Measurements from ENCODE around the gene SLC27A1. TPM values are rescaled to one million over a fixed set of nuclear protein-coding genes. Genes with fewer than 3 reads are reported as not detected.

The SLC27A1 gene
- total and polyA plus RNA-seq, 9 of the 15 experiments (the other 6 are each of a cell fraction or from before 2014, with no cell fraction given), result 0.06 to 3.0 (median 1.1) TPM

DNA sequence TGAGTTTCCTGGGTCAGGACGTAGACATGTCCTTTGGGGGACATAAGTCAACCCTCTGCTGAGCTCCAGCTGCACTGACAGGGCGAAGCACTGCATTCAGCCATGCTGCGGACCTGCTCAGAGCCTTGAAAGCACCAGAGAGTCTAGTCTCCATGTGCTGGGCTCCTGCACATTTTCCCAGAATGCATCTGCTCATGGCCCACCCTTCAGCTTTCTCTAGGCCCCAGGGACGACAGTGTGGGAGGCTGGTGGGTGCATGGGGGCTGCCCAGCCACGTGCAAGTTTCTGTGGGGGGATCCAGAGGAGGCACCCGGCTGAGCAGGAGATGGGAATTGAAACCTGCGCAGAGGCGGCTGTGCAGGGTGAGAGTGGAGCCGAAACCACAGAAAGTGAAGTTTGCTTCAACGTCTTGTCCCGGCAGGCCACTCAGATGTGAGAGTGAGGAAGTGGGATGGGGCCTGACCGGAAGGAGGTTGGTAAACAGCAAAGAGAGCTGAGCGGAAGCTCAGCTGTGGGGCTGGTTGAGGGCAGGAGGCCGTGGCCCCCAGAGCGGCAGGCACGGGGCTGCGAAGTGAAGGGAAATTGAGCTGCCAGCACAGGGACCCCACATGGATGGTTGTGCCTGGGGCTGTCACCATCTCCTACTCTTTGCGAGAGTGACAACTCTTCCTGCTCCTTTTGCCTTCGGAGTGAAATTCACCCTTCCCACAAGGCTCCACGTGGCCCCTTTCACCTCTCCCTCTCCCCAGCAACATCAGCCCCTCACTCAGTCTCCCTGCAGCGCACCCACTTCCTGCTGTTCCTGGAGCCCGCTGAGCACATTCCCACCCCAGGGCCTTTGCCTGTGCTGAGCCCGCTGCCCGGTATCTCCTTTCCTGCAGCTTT, 52.9 kb downstream of the SLC27A1 start (continued):
- TF ChIP-seq, protein P1, sequence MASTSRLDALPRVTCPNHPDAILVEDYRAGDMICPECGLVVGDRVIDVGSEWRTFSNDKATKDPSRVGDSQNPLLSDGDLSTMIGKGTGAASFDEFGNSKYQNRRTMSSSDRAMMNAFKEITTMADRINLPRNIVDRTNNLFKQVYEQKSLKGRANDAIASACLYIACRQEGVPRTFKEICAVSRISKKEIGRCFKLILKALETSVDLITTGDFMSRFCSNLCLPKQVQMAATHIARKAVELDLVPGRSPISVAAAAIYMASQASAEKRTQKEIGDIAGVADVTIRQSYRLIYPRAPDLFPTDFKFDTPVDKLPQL (IDR thresholded peaks at IDR 0.05; ENCODE audit: extremely low read depth, insufficient read length), result no peak
- TF ChIP-seq NR2C1 (IDR thresholded peaks at IDR 0.05) (no peak), NR2C1 (tag; IDR thresholded peaks at IDR 0.05) (no peak), SRSF1 (IDR thresholded peaks at IDR 0.05; ENCODE audit: low read depth, low read length) (no peak), THRAP3 (IDR thresholded peaks at IDR 0.05; ENCODE audit: borderline replicate concordance) (no peak), MBD2 (IDR thresholded peaks at IDR 0.05; ENCODE audit: borderline replicate concordance, low read depth) (no peak), MAFK (IDR thresholded peaks at IDR 0.05; ENCODE audit: low read length) (no peak), DMBX1 (CRISPR knock-in tag; IDR thresholded peaks at IDR 0.05; ENCODE audit: borderline replicate concordance) (no peak), ZNF445 (CRISPR knock-in tag; IDR thresholded peaks at IDR 0.05; ENCODE audit: low read depth) (no peak), GATAD2B (IDR thresholded peaks at IDR 0.05; ENCODE audit: borderline replicate concordance) (no peak), KDM5B (IDR thresholded peaks at IDR 0.05; ENCODE audit: insufficient replicate concordance, low read depth, low read length) (no peak), TAF9B (IDR thresholded peaks at IDR 0.05; ENCODE audit: partially characterized antibody) (no peak), KLF13 (tag; IDR thresholded peaks at IDR 0.05; ENCODE audit: borderline replicate concordance, low read depth) (no peak), STAT5B (CRISPR knock-in tag; IDR thresholded peaks at IDR 0.05) (no peak), ZNF41 (CRISPR knock-in tag; conservative IDR thresholded peaks at IDR 0.05) (no peak), POLR2B (IDR thresholded peaks at IDR 0.05; ENCODE audit: low read depth, partially characterized antibody) (no peak), RBFOX2 (IDR thresholded peaks at IDR 0.05; ENCODE audit: low read depth, low read length) (no peak), SIX5 (IDR thresholded peaks at IDR 0.05; ENCODE audit: borderline replicate concordance in 1 of 2, insufficient read depth in 1 of 2, low read depth in 1 of 2, low read length in 2 of 2) (no peak), ZSCAN32 (CRISPR knock-in tag; IDR thresholded peaks at IDR 0.05) (no peak)
- TF ChIP-seq, protein P2, sequence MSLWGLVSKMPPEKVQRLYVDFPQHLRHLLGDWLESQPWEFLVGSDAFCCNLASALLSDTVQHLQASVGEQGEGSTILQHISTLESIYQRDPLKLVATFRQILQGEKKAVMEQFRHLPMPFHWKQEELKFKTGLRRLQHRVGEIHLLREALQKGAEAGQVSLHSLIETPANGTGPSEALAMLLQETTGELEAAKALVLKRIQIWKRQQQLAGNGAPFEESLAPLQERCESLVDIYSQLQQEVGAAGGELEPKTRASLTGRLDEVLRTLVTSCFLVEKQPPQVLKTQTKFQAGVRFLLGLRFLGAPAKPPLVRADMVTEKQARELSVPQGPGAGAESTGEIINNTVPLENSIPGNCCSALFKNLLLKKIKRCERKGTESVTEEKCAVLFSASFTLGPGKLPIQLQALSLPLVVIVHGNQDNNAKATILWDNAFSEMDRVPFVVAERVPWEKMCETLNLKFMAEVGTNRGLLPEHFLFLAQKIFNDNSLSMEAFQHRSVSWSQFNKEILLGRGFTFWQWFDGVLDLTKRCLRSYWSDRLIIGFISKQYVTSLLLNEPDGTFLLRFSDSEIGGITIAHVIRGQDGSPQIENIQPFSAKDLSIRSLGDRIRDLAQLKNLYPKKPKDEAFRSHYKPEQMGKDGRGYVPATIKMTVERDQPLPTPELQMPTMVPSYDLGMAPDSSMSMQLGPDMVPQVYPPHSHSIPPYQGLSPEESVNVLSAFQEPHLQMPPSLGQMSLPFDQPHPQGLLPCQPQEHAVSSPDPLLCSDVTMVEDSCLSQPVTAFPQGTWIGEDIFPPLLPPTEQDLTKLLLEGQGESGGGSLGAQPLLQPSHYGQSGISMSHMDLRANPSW (CRISPR knock-in tag; IDR thresholded peaks at IDR 0.05), result no peak
- TF ChIP-seq, protein P3, sequence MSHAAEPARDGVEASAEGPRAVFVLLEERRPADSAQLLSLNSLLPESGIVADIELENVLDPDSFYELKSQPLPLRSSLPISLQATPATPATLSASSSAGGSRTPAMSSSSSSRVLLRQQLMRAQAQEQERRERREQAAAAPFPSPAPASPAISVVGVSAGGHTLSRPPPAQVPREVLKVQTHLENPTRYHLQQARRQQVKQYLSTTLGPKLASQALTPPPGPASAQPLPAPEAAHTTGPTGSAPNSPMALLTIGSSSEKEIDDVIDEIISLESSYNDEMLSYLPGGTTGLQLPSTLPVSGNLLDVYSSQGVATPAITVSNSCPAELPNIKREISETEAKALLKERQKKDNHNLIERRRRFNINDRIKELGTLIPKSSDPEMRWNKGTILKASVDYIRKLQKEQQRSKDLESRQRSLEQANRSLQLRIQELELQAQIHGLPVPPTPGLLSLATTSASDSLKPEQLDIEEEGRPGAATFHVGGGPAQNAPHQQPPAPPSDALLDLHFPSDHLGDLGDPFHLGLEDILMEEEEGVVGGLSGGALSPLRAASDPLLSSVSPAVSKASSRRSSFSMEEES (CRISPR knock-in tag; IDR thresholded peaks at IDR 0.05), result no peak
- TF ChIP-seq, protein P4, sequence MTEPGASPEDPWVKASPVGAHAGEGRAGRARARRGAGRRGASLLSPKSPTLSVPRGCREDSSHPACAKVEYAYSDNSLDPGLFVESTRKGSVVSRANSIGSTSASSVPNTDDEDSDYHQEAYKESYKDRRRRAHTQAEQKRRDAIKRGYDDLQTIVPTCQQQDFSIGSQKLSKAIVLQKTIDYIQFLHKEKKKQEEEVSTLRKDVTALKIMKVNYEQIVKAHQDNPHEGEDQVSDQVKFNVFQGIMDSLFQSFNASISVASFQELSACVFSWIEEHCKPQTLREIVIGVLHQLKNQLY (CRISPR knock-in tag; conservative IDR thresholded peaks at IDR 0.05), result no peak
